LNCaP clone FGC (cell line): ENCODE measurements around the gene CAMKV.
"Not testable (repeated sequence)": the region's sequence is repeated elsewhere in the genome, so short reads cannot be mapped to it uniquely, and the experiment has no call there.

Source experiments
- DNase-seq: peaks from one replicate; pipeline ENCODE4 v3.0.0-alpha.2; 2011; ENCODE audit warnings: low read depth
- H3K4me3 ChIP-seq: 2 replicates; pipeline ENCODE4 v1.5.1; 2011; ENCODE audit warnings: mild to moderate bottlenecking, low read depth, low read length, control low read depth
- CTCF ChIP-seq: IDR thresholded peaks from 2 replicates; pipeline ENCODE4 v1.5.1; 2012; ENCODE audit warnings: mild to moderate bottlenecking; ENCODE audit not compliant: control insufficient read depth, insufficient read depth; ENCODE audit errors: extremely low read depth

The CAMKV gene

GRCh38 chr3:49839193-49839809, 30.4 kb downstream of the CAMKV start:
- DNase-seq: peak; percentile 54
- H3K4me3 ChIP-seq: no peak overlapping the region
- peak; percentile 90 for TF ChIP-seq CTCF

- DNase-seq: no peak
- no peak overlapping the region for H3K4me3 ChIP-seq
- TF ChIP-seq CTCF: no peak
These were observed 38.4 kb downstream of the CAMKV start for GRCh38 chr3:49831341-49831740.

- H3K4me3 ChIP-seq: no peak overlapping the region
- no peak for DNase-seq
- TF ChIP-seq CTCF: no peak
These were observed 43.7 kb downstream of the CAMKV start for GRCh38 chr3:49826016-49826415.

GRCh38 chr3:49823131-49823530, 46.6 kb downstream of the CAMKV start:
- not testable (repeated sequence) for H3K4me3 ChIP-seq, DNase-seq

GRCh38 chr3:49813497-49814174, 56.1 kb downstream of the CAMKV start, which contains the start of gene UBA7:
UBA7 (minus strand) TSS chr3:49813953; CDS start chr3:49813787, 166 bp downstream.
- no peak for TF ChIP-seq CTCF
- no peak for DNase-seq
- H3K4me3 ChIP-seq: peak within 1 kb of the TSS; percentile 11

- TF ChIP-seq CTCF: no peak
- DNase-seq: no peak
- H3K4me3 ChIP-seq: no peak overlapping the region
These were observed 56.7 kb downstream of the CAMKV start for GRCh38 chr3:49812916-49813496.
